Memory B cell (primary cell): Measurements from ENCODE around the gene LYVE1.

Source experiments
- ATAC-seq: fragments of 150-1000 bp; cut with Tn5 transposase; 2 replicates; pipeline ENCODE4 v1.10.0; 2021; ENCODE audit warnings: low read depth, mild to moderate bottlenecking, moderate library complexity
- DNase-seq, 2 donors: peaks; one replicate each; pipeline ENCODE4 v3.0.0; 2022; ENCODE audit warnings: low spot score in 2 of 2
- H3K27ac Mint-ChIP-seq: one replicate; pipeline ENCODE4 v1.8.0; 2022; ENCODE audit warnings: mild to moderate bottlenecking, moderate library complexity, mixed read lengths
- H3K27me3 Mint-ChIP-seq: one replicate; pipeline ENCODE4 v1.8.0; 2022; ENCODE audit warnings: mixed read lengths
- H3K36me3 Mint-ChIP-seq: one replicate; pipeline ENCODE4 v1.8.0; 2022; ENCODE audit warnings: mild to moderate bottlenecking, mixed read lengths
- H3K4me1 Mint-ChIP-seq: one replicate; pipeline ENCODE4 v1.8.0; 2022; ENCODE audit warnings: mixed read lengths
- H3K4me3 Mint-ChIP-seq: one replicate; pipeline ENCODE4 v1.8.0; 2022; ENCODE audit warnings: mild to moderate bottlenecking, moderate library complexity, mixed read lengths
- H3K9me3 Mint-ChIP-seq: one replicate; pipeline ENCODE4 v1.8.0; 2022; ENCODE audit warnings: mixed read lengths

Gene LYVE1

DNA sequence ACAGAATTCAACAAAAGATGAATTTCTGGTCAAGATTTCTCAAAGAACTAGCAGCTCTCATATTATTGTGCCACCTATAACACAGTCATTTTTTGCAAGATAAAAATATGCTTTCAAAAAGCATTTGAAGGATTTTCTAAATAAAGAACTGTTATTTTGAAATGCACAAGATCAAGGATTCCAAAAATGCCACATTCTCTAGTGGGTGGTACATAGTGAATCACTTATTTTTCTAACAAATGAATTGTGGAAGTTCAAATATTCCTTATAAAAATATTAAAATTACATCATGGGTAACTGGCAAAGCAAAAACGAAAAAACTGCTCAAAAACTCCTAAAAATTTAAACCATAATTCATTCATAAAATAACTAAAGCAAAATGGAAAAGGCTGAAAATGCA is 29.5 kb downstream of the LYVE1 start:
- Mint-ChIP-seq H3K9me3 (no peaks in the 10 kb centered on the region), H3K36me3 (peaks cover 10% of the 10 kb centered on the region), H3K4me1 (peaks cover 35% of the 10 kb centered on the region), H3K27me3 (no peaks in the 10 kb centered on the region), H3K27ac (no peak overlapping the region), H3K4me3 (no peak overlapping the region)
- no peak for ATAC-seq
- no peak for DNase-seq

DNA sequence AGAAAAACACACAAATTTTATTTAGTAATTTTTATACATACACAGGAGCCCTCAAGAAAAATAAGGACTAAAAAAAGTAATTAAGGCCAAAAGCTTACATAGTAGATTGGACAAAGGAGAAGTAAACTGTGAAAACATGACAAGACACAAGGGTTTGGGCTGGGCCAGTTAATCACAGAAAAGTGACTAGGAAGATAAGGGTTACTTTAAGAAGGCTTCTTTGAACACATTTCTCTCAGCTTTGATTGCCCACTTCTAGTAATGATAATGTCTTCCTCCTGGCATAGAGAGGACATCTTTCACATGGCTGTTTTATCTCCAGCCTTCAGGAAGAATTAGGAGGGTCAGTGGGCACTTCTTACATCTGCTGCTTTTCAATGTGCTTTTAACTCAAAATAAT is 30.9 kb downstream of the LYVE1 start:
- H3K4me1 Mint-ChIP-seq = peaks cover 39% of the 10 kb centered on the region
- H3K27ac Mint-ChIP-seq = no peak overlapping the region
- no peak overlapping the region for H3K4me3 Mint-ChIP-seq
- H3K27me3 Mint-ChIP-seq = no peaks in the 10 kb centered on the region
- ATAC-seq (no peak), DNase-seq (no peak)
- no peaks in the 10 kb centered on the region for H3K9me3 Mint-ChIP-seq
- H3K36me3 Mint-ChIP-seq = peaks cover 12% of the 10 kb centered on the region

DNA sequence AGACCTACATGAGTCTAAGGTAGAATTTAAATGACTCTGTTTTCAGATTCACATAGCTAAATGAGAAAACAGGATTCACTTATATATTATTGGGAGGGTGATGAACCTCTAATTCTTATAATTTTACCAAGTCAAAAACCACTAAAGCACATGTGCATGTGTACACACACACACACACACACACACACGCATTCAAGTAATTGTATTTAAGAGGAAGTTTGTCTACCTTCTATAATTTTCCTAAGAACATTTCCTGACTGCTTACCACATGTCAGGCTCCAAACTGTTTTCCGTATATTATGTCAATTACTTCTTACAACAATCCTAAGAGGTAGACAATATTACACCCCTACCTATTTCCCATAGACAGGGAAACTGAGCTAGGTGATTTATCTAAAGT is 34.1 kb downstream of the LYVE1 start:
- no peaks in the 10 kb centered on the region for H3K9me3 Mint-ChIP-seq
- H3K4me3 Mint-ChIP-seq = no peak overlapping the region
- ATAC-seq (no peak), DNase-seq (no peak)
- peaks cover 27% of the 10 kb centered on the region for H3K4me1 Mint-ChIP-seq
- no peaks in the 10 kb centered on the region for H3K27me3 Mint-ChIP-seq
- H3K27ac Mint-ChIP-seq = no peak overlapping the region
- peaks cover 17% of the 10 kb centered on the region for H3K36me3 Mint-ChIP-seq

DNA sequence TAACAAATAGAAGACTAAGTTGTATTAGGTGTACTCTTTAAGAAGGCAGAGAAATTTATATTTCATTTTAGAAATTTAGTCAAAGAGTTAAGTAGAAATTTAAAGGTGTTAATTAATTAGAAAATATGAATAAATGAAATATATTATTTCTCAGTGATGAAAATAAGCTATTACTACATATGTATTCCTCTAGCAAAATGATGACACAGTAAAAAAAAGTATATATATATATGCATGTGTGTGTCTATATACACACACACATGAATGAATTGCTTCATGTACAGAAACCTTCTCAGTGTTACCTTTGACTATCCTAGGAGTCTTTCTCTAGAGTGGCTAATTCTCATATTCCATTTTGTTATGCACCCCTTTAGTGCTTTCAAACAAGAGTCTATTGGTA is 35.1 kb downstream of the LYVE1 start:
- Mint-ChIP-seq H3K27me3 (no peaks in the 10 kb centered on the region), H3K27ac (no peak overlapping the region), H3K4me1 (peaks cover 28% of the 10 kb centered on the region), H3K9me3 (no peaks in the 10 kb centered on the region), H3K4me3 (no peak overlapping the region), H3K36me3 (peaks cover 22% of the 10 kb centered on the region)
- no peak for DNase-seq
- ATAC-seq = no peak

DNA sequence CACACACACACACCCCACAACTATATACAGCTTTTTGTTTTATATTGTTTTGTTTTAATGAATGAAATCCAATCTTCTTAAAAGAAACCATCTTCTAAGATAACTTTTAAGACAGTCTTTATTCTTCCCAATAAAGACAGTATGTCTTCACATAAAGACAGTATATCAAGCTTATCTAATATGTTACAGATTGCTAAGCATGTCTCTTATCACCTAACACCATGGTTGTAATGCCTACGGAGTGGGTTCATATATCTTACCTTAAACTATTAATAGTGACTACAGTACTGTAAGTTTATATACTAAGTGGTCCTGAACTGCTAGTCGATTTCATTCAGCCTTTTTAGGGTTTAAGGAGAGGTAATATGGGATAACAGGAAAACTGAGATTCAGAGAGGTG is 35.9 kb downstream of the LYVE1 start:
- no peak overlapping the region for H3K27ac Mint-ChIP-seq
- no peak for ATAC-seq
- DNase-seq = no peak
- no peak overlapping the region for H3K4me3 Mint-ChIP-seq
- no peaks in the 10 kb centered on the region for H3K27me3 Mint-ChIP-seq
- H3K9me3 Mint-ChIP-seq = no peaks in the 10 kb centered on the region
- H3K4me1 Mint-ChIP-seq = peaks cover 25% of the 10 kb centered on the region
- peaks cover 24% of the 10 kb centered on the region for H3K36me3 Mint-ChIP-seq

DNA sequence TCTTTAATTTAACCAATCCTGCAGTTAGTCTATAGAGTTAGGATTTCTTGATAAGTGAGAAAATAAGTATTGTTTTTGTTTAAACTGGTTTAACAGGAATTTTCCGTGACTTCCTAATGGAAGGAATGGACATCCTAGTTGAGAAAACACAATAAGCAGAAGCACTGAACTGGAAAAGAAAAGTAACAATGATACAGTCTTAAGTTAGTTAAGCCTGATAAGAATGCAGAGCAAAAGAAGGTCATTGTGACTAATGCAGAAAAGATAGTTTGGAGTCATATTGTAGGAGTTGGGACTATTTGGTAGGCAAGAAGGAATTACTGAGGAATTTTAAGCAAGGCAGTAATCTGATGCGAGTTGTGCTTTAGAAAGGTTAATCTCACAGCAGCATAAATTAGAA is 39.2 kb downstream of the LYVE1 start:
- peaks cover 40% of the 10 kb centered on the region for H3K36me3 Mint-ChIP-seq
- DNase-seq (no peak), ATAC-seq (no peak)

DNA sequence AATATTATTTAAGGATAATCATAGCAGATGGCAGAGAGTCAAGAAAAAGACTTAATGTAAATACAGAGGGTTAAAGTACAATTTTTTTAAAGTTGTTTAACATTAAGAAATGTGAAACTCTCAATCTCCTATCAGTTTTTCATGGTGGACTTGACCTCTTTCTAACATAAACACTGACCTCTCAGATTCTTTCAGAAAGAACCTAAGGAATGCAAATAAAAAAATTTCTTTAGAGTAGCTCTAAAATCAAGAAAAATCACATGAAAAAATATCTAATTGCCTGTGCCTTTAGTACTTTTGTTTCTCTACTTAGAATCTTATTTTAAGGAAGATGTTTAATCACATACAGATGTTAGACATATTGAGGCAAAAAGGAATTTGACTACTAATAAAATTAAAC is 40.3 kb downstream of the LYVE1 start:
- Mint-ChIP-seq H3K27ac (no peak overlapping the region), H3K9me3 (no peaks in the 10 kb centered on the region), H3K36me3 (peaks cover 37% of the 10 kb centered on the region), H3K4me3 (no peak overlapping the region), H3K4me1 (peaks cover 14% of the 10 kb centered on the region), H3K27me3 (no peaks in the 10 kb centered on the region)
- no peak for ATAC-seq
- DNase-seq = no peak

More for the DNA sequence above, 39.2 kb downstream of the LYVE1 start:
- Mint-ChIP-seq H3K9me3 (no peaks in the 10 kb centered on the region), H3K27ac (peak overlapping the region; percentile 43), H3K4me3 (no peak overlapping the region), H3K27me3 (no peaks in the 10 kb centered on the region), H3K4me1 (peaks cover 21% of the 10 kb centered on the region)

DNA sequence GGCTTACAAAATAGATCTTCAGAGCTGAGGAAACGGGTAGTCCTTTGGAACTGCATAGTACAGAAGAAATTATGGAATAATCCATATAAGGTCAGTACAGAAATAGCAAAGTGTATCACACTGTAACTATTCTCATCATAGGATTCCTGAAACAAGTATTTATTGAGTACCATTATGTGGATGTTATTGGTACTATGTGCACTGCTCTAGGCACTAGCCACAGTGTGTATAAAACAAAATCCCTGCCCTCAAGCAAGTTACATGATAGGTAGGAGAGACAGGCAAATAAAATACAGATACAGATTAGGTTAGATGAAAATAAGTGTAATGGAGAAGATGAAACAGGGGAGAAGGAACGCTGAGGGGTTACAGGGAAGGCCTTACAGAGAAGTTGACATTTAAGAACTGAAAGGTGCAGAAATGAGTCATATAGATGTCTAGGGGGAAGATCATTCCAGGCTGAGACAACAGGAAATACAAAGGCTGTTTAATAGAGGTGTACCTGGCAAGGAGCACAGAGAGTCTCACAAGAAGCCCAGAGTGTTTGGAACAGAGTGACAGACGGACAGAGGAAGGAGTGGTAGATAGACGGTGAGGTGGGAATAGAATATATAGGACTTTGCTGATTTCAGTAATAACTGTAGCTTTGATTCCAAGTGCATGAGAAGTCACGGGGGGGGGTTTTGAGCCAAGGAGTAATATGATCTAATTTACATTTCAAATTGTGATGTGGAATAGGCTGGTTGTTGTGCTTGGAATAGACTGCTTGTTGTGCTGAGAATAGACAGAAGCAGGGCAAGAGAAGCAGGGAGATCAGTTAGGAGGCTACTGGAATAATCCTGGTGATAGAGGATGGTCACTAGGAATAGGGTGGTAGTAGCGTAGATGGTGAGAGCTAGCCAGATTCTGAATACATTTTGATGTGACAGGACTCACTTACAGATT is 41.2 kb downstream of the LYVE1 start:
- Mint-ChIP-seq H3K4me1 (peaks cover 14% of the 10 kb centered on the region), H3K4me3 (no peak overlapping the region), H3K27me3 (no peaks in the 10 kb centered on the region), H3K36me3 (peaks cover 35% of the 10 kb centered on the region), H3K9me3 (no peaks in the 10 kb centered on the region), H3K27ac (peak overlapping the region; percentile 22)
- DNase-seq (no peak), ATAC-seq (no peak)

DNA sequence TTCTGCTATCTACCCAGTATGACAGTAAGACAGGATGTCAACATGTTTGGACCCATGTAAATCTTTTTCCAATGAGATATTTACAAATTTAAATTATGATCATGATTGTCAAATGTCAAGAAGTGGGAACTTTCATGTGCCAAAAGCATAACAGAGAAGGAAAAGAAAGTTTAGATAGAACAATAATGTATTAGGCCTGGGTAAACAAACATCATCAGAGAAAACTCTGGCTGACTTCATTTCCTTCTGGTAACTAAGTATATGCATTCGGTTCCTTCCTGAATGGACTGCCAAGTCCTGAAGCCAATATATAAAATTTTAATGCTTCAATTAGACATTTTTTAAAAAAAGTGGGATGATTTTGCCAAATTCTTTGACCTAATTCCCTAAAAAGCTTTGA is 44.0 kb downstream of the LYVE1 start:
- Mint-ChIP-seq H3K27me3 (no peaks in the 10 kb centered on the region), H3K36me3 (peaks cover 44% of the 10 kb centered on the region), H3K27ac (no peak overlapping the region), H3K9me3 (no peaks in the 10 kb centered on the region), H3K4me1 (peaks cover 24% of the 10 kb centered on the region), H3K4me3 (no peak overlapping the region)
- DNase-seq (no peak), ATAC-seq (no peak)

DNA sequence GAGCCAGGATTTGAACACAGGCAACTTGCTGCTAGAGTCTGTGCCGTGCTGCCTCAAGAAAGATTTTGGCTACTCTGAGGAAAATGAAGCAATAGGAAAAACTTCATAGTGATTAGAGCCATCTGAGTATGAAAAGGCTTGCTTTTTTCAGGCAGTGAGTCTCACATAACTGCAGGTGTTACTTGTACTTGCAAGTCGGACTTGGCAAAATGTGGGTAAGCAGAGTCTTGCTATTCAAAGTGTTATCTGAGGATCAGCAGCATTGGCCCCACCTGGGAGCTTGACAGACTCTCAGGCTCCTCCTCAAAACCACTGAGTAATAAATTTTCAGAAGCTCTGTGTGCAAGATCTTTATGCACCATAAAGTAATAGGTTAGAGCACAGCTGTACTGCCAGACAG is 45.5 kb downstream of the LYVE1 start:
- H3K9me3 Mint-ChIP-seq = no peaks in the 10 kb centered on the region
- H3K27me3 Mint-ChIP-seq = no peaks in the 10 kb centered on the region
- peaks cover 42% of the 10 kb centered on the region for H3K36me3 Mint-ChIP-seq
- no peak overlapping the region for H3K4me3 Mint-ChIP-seq
- DNase-seq = no peak
- H3K4me1 Mint-ChIP-seq = peaks cover 22% of the 10 kb centered on the region
- ATAC-seq = no peak
- no peak overlapping the region for H3K27ac Mint-ChIP-seq

DNA sequence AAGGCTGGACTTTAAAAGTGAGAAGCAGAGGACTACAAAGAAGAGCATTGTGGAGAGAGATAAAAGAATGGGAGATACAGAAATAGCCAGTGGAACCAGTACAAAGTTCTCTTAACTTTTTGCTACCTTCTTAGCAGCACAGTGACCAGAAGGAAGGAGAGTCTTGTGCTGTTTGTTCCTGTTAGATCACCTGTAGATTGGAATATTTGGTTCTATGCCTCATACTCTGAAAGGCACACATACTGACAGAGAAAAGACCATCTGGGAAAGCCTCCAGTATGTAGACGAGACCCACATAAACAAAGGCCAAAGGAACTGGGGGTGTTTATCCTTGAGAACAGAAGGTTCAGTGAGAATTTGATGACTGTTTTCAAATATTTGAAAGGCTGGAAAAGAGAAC is 46.2 kb downstream of the LYVE1 start:
- ATAC-seq = no peak

DNA sequence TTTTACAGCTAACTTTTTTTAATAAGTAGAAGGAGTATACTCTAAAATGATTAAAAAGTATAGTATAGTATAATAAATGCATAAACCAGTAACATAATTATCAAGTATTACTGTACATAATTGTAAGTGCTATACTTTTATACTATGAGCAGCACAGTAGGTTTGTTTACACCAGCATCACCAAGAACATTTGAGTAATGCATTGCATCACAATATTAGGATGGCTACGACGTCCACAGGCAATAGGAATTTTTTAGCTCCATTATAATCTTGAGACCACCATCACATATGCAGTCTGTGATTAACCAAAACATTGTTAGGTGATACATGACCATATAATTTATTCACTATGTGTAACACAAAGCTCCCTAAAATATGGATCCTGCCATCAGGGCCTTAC is 47.9 kb downstream of the LYVE1 start:
- Mint-ChIP-seq H3K36me3 (peaks cover 38% of the 10 kb centered on the region), H3K27ac (peak overlapping the region; percentile 41), H3K27me3 (no peaks in the 10 kb centered on the region), H3K9me3 (no peaks in the 10 kb centered on the region), H3K4me3 (no peak overlapping the region), H3K4me1 (peaks cover 17% of the 10 kb centered on the region)
- no peak for ATAC-seq
- no peak for DNase-seq

More for the DNA sequence above, 46.2 kb downstream of the LYVE1 start:
- Mint-ChIP-seq H3K36me3 (peaks cover 41% of the 10 kb centered on the region), H3K27ac (peak overlapping the region; percentile 6), H3K9me3 (no peaks in the 10 kb centered on the region), H3K4me3 (no peak overlapping the region), H3K27me3 (no peaks in the 10 kb centered on the region), H3K4me1 (peaks cover 20% of the 10 kb centered on the region)
- no peak for DNase-seq

DNA sequence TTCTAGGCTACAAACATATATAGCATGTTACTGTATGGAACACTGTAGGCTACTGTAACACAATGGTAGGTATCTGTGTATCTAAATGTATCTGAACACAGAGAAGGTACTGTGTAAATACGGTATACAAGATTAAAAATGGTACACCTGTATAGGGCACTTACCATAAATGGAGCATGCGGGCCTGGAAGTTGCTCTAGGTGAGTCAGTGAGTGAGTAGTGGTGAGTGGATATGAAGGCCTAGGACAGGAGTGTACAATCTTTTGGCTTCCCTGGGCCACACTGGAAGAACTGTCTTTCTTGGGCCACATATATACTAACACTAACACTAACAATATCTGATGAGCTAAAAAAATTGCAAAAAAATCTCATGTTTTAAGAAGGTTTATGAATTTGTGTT is 48.8 kb downstream of the LYVE1 start:
- no peaks in the 10 kb centered on the region for H3K27me3 Mint-ChIP-seq
- peaks cover 20% of the 10 kb centered on the region for H3K4me1 Mint-ChIP-seq
- DNase-seq = no peak
- peaks cover 41% of the 10 kb centered on the region for H3K36me3 Mint-ChIP-seq
- no peaks in the 10 kb centered on the region for H3K9me3 Mint-ChIP-seq
- H3K27ac Mint-ChIP-seq = peak overlapping the region; percentile 75
- no peak overlapping the region for H3K4me3 Mint-ChIP-seq
- ATAC-seq = no peak

DNA sequence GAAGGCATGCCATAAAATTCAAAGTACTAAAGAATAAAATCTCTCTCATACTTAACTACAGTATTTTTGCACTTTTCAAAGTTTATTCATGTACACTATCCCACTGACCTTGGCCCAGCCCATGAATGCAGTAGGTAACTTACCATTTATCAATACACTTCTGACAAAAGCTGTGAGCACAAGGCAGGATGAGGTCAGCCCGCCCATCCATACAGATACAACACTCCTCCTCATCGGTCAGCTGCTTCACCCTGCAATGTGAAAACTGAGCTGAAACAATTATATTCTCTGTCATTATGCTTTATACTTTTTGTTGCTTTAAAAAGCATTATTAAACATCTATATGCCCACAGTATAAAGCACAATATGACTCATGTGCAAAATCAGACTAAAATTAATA is 49.6 kb downstream of the LYVE1 start:
- Mint-ChIP-seq H3K27me3 (no peaks in the 10 kb centered on the region), H3K36me3 (peaks cover 41% of the 10 kb centered on the region), H3K4me1 (peaks cover 24% of the 10 kb centered on the region), H3K4me3 (no peak overlapping the region), H3K27ac (peak overlapping the region; percentile 75), H3K9me3 (no peaks in the 10 kb centered on the region)
- DNase-seq (no peak), ATAC-seq (no peak)

DNA sequence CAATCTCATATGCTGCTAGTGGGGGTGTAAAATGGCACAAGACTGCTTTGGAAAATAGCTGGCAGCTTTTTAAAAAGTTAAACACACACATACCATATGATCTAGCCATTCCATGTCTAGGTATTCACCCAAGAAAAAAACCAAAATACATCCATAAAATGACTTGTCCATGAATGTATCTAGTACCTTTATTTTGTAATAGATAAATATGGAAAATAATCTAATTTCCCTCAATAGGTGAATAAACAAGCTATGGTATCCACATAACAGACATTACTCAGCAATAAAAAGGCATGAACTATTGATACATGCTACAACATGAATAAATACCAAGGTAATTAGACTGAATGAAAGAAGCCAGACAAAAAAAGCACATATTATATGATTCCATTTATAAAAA is 50.3 kb downstream of the LYVE1 start:
- Mint-ChIP-seq H3K9me3 (no peaks in the 10 kb centered on the region), H3K4me1 (peaks cover 24% of the 10 kb centered on the region), H3K27ac (no peak overlapping the region), H3K27me3 (no peaks in the 10 kb centered on the region), H3K36me3 (peaks cover 39% of the 10 kb centered on the region), H3K4me3 (no peak overlapping the region)
- no peak for ATAC-seq
- DNase-seq = no peak
